ENCODE data around the gene HS6ST1.

The HS6ST1 gene

GRCh38 chr2:128306081-128306930 lies 12.4 kb downstream of the HS6ST1 start:
- no peak overlapping the region for H3K4me3 ChIP-seq (ENCODE audit: control insufficient read depth, low read depth, low read length)
- peak; percentile 86 for DNase-seq (ENCODE audit: low read depth)
- peak; percentile 52 for TF ChIP-seq CTCF (IDR thresholded peaks at IDR 0.05; ENCODE audit: control insufficient read depth, insufficient read depth, low read depth, low read length, missing control alignments)

- no peak for TF ChIP-seq CTCF (IDR thresholded peaks at IDR 0.05; ENCODE audit: control insufficient read depth, insufficient read depth, low read depth, low read length, missing control alignments)
- DNase-seq (ENCODE audit: low read depth): no peak
- H3K4me3 ChIP-seq (ENCODE audit: control insufficient read depth, low read depth, low read length): no peak overlapping the region
Observed at GRCh38 chr2:128305555-128306080, 13.1 kb downstream of the HS6ST1 start.

GRCh38 chr2:128304715-128305554 lies 13.7 kb downstream of the HS6ST1 start:
- no peak for TF ChIP-seq CTCF (IDR thresholded peaks at IDR 0.05; ENCODE audit: control insufficient read depth, insufficient read depth, low read depth, low read length, missing control alignments)
- H3K4me3 ChIP-seq (ENCODE audit: control insufficient read depth, low read depth, low read length): no peak overlapping the region
- DNase-seq (ENCODE audit: low read depth): peak; percentile 89

GRCh38 chr2:128304330-128304714 lies 14.3 kb downstream of the HS6ST1 start:
- H3K4me3 ChIP-seq (ENCODE audit: control insufficient read depth, low read depth, low read length): no peak overlapping the region
- DNase-seq (ENCODE audit: low read depth): no peak
- TF ChIP-seq CTCF (IDR thresholded peaks at IDR 0.05; ENCODE audit: control insufficient read depth, insufficient read depth, low read depth, low read length, missing control alignments): no peak

- H3K4me3 ChIP-seq (ENCODE audit: control insufficient read depth, low read depth, low read length): no peak overlapping the region
- no peak for DNase-seq (ENCODE audit: low read depth)
- no peak for TF ChIP-seq CTCF (IDR thresholded peaks at IDR 0.05; ENCODE audit: control insufficient read depth, insufficient read depth, low read depth, low read length, missing control alignments)
Observed at GRCh38 chr2:128303911-128304310, 14.8 kb downstream of the HS6ST1 start.

GRCh38 chr2:128303095-128303791 lies 15.4 kb downstream of the HS6ST1 start:
- no peak overlapping the region for H3K4me3 ChIP-seq (ENCODE audit: control insufficient read depth, low read depth, low read length)
- no peak for TF ChIP-seq CTCF (IDR thresholded peaks at IDR 0.05; ENCODE audit: control insufficient read depth, insufficient read depth, low read depth, low read length, missing control alignments)

More at GRCh38 chr2:128303095-128303791, 15.4 kb downstream of the HS6ST1 start:
- no peak for DNase-seq (ENCODE audit: low read depth)

Data from AG09309 (cell line).